ENCODE measurements around the gene EFNA2. TPM values are rescaled to one million over a fixed set of nuclear protein-coding genes. Genes with fewer than 3 reads are reported as not detected.

The EFNA2 gene
- total and polyA plus RNA-seq, 2 experiments from 2014 or later, result 2.7 to 10.3 TPM

- Mint-ChIP-seq H3K4me1 (no peaks in the 10 kb centered on the region), H3K27ac (no peak overlapping the region), H3K4me3 (no peak overlapping the region), H3K9me3 (no peaks in the 10 kb centered on the region), H3K27me3 (ENCODE audit: insufficient read depth, low read depth, poor library complexity) (peaks cover 19% of the 10 kb centered on the region), H3K36me3 (ENCODE audit: low read depth) (no peaks in the 10 kb centered on the region)
- H3K79me2 ChIP-seq (replicated peaks; ENCODE audit: insufficient read depth), result no peaks in the 10 kb centered on the region
- no peak overlapping the region for H3K4me3 ChIP-seq
- DNase-seq (ENCODE audit: low spot score), result no peak
- H3K27me3 ChIP-seq (ENCODE audit: insufficient read depth), result no peaks in the 10 kb centered on the region
- no peaks in the 10 kb centered on the region; the same call in 1 of the 2 replicates for H4K20me1 ChIP-seq (replicated peaks; ENCODE audit: insufficient read depth)
- H3K4me1 ChIP-seq (ENCODE audit: insufficient read depth), result no peaks in the 10 kb centered on the region
- no peaks in the 10 kb centered on the region for H3K9me2 ChIP-seq (ENCODE audit: insufficient read depth)
- no peak for TF ChIP-seq ZNF114 (CRISPR knock-in tag; IDR thresholded peaks at IDR 0.05)
- TF ChIP-seq EZH2 (IDR thresholded peaks at IDR 0.05; ENCODE audit: low read depth, unreplicated experiment), result no peak
- no peak for TF ChIP-seq CREB1 (CRISPR knock-in tag; IDR thresholded peaks at IDR 0.05; ENCODE audit: low read depth)
- no peak for TF ChIP-seq ZNF331 (CRISPR knock-in tag; IDR thresholded peaks at IDR 0.05; ENCODE audit: low read depth)
- TF ChIP-seq JUNB (IDR thresholded peaks at IDR 0.05; ENCODE audit: unreplicated experiment), result no peak
- H3K36me3 ChIP-seq (ENCODE audit: insufficient read depth), result no peaks in the 10 kb centered on the region
- no peak overlapping the region for H3K27ac ChIP-seq (ENCODE audit: low read depth)
- no peak overlapping the region for H2AFZ ChIP-seq
- no peak overlapping the region for H3K4me2 ChIP-seq
- no peaks in the 10 kb centered on the region for H3F3A ChIP-seq (replicated peaks; ENCODE audit: low read depth)
- ATAC-seq, result no peak
These were observed 25.1 kb downstream of the EFNA2 start for GRCh38 chr19:1310853-1311180.

- no peaks in the 10 kb centered on the region; the same call in 1 of the 2 replicates for H4K20me1 ChIP-seq (replicated peaks; ENCODE audit: insufficient read depth)
- no peak overlapping the region for H2AFZ ChIP-seq
- peaks cover 6% of the 10 kb centered on the region; the same call in 1 of the 2 replicates for H3K27me3 ChIP-seq (ENCODE audit: insufficient read depth)
- no peaks in the 10 kb centered on the region for H3K4me1 ChIP-seq (ENCODE audit: insufficient read depth)
- H3K4me3 ChIP-seq, result no peak overlapping the region
- no peaks in the 10 kb centered on the region for H3K79me2 ChIP-seq (replicated peaks; ENCODE audit: insufficient read depth)
- H3K4me2 ChIP-seq, result no peak overlapping the region
- H3K27ac ChIP-seq (ENCODE audit: low read depth), result no peak overlapping the region
- Mint-ChIP-seq H3K27me3 (ENCODE audit: insufficient read depth, low read depth, poor library complexity) (peaks cover 25% of the 10 kb centered on the region), H3K36me3 (ENCODE audit: low read depth) (no peaks in the 10 kb centered on the region), H3K4me1 (no peaks in the 10 kb centered on the region), H3K4me3 (no peak overlapping the region), H3K27ac (no peak overlapping the region), H3K9me3 (no peaks in the 10 kb centered on the region)
- TF ChIP-seq CTCF (conservative IDR thresholded peaks at IDR 0.05; ENCODE audit: low read depth in 2 of 2), result peak in 1 of 2 experiments; percentile 13; a peak in 1 of 4 replicates
- TF ChIP-seq STAT1 (IDR thresholded peaks at IDR 0.05; ENCODE audit: unreplicated experiment), result no peak
- no peak for DNase-seq (ENCODE audit: low spot score)
- H3F3A ChIP-seq (replicated peaks; ENCODE audit: low read depth), result 0 out of 2 replicates have a peak, but pooled peaks cover 2% of the 10 kb centered on the region
- no peaks in the 10 kb centered on the region for H3K36me3 ChIP-seq (ENCODE audit: insufficient read depth)
- ATAC-seq, result no peak; the same call in 2 of the 3 replicates
- no peaks in the 10 kb centered on the region for H3K9me2 ChIP-seq (ENCODE audit: insufficient read depth)
These were observed 25.9 kb downstream of the EFNA2 start for GRCh38 chr19:1311543-1312091.

Measured in GM23338 (cell line).